ENCODE measurements around the gene LSP1.
"Not testable (repeated sequence)": the region's sequence is repeated elsewhere in the genome, so short reads cannot be mapped to it uniquely, and the experiment has no call there.

Gene LSP1

DNA sequence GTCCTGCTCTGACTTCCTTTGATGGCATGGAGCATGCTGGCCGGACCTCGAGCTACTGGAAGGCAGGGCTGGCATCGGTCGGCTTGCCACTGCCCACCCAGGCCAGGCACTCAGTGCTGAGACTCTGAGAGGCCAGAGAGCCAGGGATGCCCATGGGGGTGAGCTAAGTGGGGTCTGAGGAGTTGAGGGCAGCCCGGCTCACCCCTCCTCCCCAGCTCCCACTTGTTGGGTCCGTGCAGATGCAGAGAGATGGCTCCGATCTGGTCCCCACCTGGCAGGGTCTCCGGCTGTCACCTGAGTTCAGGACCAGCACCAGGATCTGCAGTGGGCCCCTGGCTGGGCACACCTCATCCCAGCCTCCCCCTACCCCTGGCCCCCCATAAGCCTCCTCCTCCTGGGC is 13.3 kb downstream of the LSP1 start:
- DNase-seq, result no peak

DNA sequence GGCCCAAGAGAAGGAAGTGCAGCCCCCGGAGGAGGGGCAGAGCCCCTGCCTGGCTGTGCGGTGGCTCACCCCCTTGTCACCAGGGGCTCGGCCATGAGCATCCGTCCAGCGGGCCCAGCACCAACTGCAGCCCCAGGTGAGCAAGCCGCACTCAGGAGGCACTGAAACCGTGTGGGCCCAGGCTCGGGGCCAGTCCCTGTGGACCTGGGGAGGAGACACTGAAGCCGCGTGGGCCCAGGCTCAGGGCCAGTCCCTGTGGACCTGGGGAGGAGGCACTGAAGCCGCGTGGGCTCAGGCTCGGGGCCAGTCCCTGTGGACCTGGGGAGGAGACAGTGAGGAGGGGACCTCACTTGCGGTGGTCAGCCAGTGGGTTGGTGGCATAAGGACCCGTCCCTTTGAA is 13.9 kb downstream of the LSP1 start:
- DNase-seq, result no peak

DNA sequence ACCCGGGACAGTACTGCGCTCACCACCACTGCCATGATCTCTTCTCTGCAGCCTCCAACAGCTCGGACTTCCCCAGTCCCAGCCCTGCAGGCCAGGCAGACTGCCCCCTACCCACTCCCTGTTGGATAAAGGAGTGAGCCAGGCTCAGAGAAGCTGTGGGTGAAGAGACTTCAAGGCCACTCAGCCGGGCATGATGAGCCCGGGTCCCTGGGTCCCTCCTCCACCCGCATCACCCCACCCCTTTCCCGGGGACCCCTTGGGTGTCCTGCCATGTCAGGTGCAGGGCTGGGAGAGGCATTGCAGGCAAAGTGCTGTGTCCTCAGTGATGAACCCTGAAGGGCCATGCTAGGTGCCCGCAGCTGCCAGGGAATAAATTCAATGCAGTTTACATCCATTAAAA is 14.5 kb downstream of the LSP1 start:
- DNase-seq, result no peak

DNA sequence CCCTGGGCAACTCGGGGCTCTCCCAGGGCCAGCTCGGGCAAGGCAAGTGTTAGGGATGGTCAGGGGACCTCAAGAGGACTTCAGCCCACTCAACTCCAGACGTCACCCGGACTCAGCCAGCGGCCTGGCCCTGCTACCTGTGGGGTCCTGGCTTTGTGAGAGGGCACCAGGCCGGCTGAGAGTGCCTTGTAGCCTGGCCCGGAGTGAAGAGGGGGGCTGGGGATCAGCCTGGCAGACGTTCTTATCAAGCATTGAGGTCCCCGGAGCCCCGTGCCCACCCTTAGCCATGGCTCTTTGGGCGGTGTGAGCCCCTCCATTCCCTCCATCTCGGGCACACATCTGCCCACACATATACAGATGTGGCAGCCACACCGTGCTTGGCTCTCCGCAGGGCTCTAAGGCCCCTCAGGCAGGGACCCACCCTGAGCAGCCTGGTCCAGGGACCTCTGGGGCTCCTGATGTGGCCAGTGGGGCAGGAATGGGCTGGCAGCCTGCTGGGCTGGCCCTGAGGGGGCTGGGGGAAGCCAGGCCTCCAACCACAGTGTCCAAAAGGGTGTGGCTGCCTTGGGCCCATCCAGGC is 15.3 kb downstream of the LSP1 start:
- DNase-seq, result no peak

DNA sequence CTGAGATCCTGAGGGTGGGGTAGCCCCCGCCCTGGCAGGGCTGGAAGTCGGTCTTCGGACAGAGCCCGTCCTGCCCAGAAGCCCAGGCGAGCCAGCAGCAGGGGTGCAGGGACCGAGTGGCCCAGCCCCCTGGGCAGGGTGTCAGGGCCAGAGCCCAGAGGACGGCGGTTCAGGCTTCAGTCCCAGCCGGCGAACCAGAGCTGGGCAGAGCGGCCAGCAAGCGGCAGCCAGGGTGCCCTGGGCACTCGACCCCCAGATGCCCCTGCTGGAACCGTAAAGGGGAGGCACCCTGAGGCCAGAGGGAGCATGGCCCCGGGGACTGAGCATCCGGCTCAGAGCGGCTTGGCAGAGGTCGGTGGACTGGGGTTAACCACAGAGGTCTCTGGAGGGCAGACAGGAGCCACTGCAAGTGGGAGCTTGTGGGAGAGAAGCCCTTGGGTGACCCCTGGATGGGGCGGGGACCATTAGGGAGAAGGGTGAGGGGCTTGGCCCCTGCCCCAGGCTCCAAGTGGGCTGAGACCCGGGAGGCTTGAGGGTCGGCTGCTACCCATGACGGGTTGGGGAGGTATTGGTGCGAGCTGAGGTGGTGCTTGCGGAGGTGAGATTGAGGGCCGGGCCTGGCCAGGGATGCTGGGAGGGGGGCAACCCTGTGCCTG is 15.9 kb downstream of the LSP1 start:
- no peak for DNase-seq

DNA sequence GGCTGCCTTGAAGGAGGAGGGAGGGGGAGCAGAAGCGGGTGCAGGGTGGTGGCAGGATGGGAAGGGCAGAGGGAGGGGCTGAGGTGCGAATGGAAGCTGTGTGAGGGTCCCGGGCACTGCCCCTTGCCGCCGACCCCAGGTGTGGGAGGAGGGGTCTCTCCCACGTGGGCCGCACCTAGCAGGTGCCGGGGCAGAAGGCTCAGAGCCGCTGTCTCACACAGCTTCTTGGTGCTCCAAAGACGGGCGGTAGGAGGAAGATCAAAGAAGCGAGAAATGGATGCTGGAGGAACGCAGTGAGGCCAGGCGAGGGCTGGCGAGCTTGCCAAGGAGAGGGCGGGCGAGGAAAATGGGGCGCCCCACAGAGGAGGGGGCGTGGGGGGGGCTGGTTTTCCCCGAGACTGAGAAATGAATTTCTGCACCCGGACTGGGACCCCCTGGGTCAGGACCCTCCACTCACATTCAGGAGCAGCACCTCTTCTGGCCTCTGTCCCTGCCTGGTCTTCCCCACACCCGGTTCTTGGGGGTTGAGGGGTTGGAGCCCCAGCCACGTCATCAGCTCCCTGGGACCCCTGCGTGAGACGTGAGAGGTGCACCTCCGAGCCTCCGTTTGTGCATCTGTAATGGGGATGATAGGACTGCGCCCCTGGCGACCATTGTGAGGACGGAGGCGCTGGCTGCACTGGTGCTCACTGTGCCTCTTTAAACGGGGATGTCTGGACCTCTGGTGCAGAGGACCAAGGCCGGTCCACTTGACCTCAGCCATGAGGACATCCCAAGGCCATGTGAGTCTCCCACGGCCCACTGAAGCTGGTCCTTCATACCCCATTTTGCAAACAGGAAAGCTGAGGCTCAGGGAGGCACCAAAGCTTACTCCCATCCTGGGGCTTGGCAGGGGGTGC is 16.8 kb downstream of the LSP1 start:
- no peak for DNase-seq

DNA sequence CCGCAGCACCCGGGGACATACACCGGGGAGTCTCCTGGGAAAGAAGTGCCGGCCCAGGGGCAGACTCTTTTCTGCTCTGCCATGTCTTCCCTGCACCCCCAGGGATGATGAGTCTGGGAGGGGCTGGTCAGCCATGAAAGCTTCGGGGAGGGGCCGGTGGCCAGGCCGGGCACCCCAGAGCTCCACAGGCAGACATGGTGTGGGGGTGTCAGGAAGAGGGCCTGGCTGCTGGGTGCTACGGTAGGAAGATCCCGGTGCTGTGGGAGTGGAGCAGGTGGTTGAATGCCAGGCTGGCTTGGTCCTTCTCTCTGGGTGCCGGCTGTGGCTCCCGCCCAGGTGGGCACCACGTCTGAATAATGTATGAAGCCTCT is 17.4 kb downstream of the LSP1 start:
- DNase-seq, result no peak

DNA sequence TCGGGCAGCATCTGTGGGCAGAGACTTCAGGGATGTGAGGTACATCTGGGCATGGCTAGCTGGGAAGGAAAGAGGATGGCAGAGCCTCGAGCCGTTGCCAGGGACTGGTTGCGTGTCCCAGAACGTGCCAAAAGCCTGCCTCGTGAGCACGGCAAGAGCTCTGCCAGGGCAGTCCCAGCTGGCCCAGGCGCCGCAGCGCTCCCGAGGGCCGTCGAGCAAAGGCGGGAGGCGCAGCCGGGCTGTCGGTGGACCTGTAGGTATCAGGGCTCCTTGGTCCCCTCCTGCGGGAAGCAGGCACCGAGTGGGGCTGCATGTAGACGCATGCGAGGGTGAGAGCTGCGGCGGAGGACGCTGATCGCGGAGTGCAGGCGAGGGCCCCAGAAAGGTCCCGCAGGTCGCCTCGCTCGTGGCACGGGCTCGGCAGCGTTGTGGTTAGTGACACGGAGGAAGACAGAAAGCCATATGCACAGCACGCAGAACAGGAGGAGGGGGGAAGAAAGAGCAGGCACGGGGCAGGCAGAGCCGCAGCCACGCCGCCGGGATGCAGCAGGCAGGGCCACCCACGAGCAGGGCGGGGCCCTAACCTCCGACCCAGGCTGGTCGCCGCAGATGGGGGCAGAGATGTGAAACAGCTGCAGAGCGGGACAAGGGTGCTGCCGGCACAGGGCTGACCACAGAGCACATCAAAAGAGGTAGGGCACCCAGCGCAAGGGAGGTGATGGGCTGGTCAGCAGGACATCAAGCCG is 18.0 kb downstream of the LSP1 start:
- DNase-seq, result no peak

DNA sequence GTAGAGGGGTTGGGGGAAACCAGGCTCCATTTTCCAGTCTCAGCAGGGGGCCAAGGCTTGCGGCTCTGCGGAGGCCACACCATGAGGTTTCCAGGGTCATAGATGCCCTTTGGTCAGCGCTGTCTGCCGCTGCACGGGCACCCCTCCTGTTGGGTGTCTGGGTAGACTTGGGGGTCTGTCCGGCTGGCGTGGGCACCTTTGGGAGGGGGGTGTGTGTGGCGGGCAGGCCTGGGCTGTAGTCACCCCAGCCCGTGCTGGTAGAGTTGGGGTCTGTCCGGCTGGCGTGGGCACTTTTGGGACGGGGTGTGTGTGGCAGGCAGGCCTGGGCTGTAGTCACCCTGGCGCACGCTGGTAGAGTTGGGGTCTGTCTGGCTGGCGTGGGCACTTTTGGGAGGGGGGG is 18.6 kb downstream of the LSP1 start:
- DNase-seq, result no peak

DNA sequence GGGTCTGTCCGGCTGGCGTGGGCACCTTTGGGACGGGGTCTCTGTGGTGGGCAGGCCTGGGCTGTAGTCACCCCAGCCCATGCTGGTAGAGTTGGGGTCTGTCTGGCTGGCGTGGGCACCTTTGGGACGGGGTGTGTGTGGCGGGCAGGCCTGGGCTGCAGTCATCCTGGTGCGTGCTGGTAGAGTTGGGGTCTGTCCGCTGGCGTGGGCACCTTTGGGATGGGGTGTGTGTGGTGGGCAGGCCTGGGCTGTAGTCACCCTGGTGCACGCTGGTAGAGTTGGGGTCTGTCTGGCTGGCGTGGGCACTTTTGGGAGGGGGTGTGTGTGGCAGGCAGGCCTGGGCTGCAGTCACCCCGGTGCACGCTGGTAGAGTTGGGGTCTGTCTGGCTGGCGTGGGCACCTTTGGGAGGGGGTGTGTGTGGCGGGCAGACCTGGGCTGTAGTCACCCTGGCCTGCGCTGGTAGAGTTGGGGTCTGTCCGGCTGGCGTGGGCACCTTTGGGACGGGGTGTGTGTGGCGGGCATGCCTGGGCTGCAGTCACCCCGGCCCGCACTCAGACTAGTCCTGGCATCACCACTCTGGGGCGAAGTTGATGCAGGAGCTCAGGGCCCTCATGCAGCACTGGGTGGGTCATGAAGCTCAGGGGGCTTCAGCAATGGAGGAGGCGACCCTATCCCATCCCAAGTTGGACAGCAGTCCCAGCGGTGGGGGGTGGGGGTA is 19.5 kb downstream of the LSP1 start:
- DNase-seq, result no peak

DNA sequence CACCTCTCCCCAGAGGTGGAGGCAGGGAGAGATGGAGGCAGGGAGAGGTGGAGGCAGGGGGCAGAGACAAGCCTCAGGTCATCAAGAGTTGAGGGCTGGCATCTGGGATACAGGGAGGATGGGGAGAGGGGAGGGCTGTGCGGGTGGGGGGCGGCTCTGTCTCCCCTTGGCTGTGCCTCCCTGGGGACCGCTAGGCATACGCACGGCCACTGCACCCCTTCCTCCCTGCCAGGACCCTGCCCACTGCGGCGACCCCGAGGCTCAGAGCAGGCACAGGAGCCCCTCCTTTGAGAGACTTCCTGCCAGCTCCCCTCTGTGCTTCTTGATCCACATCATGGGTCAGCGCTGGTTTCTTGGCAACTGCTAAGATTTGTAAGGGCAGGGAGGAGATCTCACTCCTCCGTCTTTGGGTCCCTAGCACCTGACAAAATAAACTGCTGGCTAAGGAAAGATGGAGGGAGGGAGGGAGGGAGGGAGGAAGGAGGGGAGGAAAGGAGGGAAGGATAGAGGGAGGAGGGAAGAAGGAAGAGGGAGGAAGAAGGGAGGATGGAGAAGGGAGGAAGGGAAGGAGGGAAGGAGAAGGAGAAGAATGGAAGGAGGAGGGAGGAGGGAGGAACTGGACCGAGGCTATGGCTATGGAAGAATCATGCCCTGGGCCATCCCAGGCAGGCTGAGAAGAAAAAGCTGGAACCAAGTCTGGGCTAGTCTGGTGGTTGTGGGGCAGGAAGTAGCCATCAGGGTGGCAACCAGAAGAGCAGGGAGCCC is 20.3 kb downstream of the LSP1 start:
- no peak for DNase-seq

DNA sequence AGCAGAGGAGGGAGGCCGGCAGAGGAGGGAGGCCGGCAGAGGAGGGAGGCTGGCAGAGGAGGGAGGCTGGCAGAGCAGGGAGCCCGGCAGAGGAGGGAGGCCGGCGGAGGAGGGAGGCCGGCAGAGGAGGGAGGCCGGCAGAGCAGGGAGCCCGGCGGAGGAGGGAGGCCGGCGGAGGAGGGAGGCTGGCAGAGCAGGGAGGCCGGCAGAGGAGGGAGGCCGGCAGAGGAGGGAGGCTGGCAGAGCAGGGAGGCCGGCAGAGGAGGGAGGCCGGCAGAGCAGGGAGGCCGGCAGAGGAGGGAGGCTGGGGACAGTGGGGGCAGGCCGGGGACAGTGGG is 20.9 kb downstream of the LSP1 start:
- DNase-seq, result not testable (repeated sequence)

DNA sequence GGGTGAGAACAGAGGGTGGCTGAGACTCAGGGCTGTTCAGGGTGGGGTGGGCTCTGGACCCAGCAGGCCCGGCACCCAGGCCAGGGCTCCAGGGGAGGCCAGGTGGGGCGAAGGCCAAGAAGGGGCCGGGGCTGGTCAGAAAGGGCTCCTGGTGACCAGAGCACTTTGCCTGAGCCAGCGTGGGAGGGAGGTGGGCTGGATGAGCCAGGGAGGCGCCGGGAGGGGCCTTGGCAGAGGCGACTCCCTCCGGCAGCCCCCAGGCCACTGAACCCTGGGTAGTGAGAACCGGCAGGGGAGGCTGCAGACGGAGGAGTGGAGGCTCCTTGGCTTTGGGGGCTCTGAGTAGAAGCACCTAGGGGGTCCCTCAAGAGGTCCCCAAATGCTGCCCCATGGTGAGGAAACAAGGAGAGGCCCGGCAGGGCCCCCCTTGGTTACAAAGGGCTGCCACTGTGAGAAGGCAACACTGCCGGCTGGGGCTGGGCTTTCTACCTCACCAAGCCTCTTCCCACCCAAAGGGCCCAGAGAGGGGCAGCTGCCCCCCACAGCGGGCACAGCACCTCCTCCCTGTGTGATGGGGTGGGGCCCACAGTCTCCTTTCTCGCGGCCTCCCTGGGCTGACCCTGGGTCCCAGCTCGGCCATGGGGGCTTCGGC is 21.7 kb downstream of the LSP1 start:
- not testable (repeated sequence) for DNase-seq

DNA sequence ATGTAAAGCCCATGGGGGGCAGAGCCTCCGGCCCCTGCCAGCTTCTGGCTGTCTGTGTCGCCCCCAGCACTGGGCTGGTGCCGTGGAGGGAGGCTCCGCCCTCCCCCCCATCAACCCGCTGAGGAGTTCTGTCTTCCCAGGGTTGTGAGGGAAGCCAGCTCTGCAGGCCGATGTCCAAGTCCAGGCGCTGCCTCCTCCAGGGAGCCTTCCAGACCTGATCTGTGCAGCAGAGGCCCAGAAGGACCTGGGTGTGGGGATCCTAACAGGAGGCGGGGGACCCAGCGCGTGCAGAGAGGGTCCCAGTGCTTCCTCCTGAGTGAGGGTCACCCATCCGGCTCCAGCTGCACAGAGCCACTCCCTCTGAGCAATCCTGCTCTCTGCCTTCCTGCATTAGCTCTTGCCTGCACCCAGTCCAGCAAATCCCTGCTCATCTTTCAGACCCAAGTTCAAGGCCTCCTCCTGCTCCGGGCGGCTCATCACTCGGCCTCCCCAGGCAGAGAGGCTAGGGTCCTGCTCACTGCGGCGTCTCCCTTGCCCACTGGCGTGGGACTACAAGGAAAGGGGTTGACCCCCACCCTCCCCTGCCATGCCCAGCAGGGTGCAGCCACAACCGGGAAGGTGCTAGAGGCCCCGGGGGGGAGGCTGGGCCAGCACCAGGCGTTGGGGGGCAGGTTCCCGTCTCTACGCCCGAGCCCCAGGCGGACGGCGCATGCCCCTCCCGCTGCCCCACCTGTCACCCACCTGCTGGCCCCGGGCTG is 22.4 kb downstream of the LSP1 start:
- no peak for DNase-seq

DNA sequence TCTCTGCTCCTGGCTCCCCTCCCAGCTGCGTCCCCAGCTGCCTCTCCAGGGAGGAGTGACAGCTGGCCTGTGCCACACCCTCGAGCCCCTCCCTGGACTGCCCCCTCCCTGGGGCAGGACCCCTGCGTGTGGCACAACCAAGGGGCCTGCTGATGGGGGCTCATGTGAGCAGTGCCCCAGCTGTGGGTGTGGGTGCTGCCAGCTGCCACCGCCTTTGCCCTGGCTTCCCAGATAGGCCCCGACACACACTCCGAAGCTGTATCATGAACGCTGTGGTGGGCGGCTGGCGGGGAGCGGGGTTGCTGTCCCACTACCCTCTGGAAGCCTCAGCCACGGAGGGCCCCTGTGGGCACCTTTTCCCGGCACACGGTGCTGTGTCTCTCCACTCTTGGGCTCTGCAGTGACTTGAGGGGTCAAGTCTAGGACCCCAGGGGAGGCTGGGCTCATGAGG is 23.0 kb downstream of the LSP1 start:
- DNase-seq, result not testable (repeated sequence)

DNA sequence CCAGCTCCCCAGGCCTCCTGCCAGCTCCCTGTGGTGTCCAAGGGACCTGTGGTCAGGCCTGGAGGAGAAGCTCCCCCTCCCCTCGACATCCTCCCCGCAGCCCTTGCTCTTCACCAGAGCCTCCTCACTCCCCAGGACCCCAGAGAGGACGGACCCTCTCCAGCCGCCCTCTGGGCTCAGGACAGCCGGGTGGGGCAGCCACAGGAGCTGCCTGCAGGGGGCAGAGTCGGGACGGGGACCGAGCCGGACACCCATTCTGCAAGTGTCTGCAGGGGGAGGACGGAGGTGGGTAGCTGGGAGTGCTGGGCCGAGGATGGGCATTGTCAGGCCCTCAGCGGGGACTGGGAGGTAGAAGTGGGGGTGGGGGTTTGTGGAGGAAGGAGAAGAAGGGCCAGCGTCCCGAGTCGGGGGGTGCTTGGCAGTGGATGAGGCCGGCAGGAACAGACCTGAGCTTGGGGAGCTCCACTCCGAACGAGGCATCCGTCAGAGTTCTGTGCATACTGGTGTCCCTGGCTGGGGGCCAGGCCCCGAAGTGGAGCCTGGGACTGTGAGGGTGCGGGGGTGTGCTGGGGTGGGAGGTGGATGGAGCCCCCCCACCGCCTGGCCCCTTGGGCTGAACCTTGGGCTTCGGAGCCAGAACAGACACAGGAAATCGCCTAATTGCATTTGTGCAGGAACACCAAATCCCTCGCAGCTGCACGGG is 23.6 kb downstream of the LSP1 start:
- no peak for DNase-seq

DNA sequence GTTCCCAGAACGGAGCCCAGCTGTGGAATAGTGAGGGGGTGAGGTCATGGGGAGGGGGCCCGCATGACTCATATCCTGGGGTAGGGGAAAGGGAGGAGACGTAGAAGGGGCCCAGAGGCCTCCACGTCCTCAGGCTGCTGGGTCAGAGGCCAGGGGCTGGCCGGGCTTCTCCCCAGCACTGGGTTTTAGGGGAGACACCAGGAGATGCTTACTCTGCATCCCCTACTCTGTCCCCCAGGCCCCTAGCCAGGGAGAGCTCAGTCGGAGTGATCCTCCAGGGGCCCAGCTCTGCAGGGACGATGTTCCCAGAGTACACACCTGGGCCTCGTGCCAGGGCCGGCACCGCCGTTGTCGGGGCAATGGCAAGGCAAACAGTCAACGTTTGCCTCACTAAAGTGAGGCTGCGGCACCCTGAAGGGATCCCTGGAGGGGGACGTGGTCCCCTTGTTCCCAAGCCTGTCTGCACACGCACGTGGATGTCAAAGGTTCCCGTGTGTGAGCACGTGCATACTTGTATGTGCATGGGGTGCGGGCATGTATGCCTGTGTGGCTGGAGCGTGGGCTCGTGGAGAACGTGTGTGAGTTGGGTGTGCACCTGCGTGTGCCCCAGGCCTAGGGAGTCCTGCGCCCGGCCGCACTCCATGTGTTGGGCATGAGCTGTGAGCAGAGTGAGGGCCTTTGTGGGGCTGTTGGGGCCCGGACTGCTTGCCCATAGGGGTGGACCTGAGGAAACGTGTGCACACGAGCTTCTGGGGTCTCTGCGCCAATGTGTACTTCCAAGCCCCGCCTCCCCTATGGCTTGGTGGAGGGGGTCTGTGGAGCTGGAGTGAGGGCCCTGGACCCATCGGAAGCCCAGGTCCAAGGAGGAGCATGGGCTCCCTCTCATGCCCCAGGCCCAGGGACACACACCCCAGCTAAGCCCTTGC is 24.6 kb downstream of the LSP1 start:
- DNase-seq, result no peak

DNA sequence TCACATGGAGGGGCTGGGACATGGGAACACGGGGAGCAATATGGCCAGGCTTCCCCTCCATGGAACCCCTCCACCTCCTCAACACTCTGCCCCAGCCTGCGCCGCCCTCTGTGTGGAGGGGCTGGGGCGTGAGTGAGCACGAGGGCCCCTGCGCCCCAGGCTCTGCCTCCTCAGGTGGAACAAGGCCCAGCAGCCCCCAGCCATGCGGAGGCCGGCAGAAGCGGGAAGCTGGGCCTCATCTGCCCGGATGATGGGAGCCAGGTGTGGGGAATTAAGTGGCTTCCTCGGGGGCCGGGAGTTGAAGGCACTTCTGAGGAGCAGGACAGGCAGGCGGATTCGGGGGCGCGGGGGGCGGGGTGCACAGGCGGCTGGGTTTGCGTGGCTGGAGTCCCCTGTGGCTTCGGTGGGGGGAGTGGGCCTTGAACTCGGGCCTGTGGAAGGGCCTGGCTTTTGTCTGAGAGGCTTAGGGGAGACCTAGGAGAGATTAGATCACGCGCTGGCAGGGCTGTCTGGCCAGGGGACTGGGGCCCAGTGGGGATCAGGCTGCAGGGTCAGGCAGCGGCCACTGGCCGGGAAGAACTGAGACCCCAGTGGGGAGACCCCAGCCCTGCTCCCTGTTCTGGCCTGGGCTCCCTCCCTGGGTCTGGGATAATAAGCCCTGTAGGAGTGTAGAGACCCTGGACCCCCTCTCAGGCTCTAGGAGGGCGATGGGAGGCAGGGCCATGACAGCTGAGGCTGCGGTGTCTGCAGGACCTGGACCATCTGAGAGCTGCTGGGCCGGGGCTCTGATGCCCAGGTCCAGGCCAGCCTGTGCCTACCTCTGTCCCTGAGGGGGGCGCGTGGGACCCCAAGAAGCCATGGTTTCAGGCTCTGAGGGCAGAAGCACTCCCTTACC is 25.5 kb downstream of the LSP1 start:
- no peak for DNase-seq

Measured in DMS 273 treated with DMSO at 0.1 percent for 48 hours (cell line).